HG02981 (cell line): ENCODE measurements around the gene TTLL5.

Experiments
- ATAC-seq: cut with Tn5 transposase; IDR thresholded peaks from one replicate; pipeline ENCODE4 v1.9.1; 2021; ENCODE audit warnings: mild to moderate bottlenecking, moderate library complexity; ENCODE audit not compliant: unreplicated experiment

Gene TTLL5

DNA sequence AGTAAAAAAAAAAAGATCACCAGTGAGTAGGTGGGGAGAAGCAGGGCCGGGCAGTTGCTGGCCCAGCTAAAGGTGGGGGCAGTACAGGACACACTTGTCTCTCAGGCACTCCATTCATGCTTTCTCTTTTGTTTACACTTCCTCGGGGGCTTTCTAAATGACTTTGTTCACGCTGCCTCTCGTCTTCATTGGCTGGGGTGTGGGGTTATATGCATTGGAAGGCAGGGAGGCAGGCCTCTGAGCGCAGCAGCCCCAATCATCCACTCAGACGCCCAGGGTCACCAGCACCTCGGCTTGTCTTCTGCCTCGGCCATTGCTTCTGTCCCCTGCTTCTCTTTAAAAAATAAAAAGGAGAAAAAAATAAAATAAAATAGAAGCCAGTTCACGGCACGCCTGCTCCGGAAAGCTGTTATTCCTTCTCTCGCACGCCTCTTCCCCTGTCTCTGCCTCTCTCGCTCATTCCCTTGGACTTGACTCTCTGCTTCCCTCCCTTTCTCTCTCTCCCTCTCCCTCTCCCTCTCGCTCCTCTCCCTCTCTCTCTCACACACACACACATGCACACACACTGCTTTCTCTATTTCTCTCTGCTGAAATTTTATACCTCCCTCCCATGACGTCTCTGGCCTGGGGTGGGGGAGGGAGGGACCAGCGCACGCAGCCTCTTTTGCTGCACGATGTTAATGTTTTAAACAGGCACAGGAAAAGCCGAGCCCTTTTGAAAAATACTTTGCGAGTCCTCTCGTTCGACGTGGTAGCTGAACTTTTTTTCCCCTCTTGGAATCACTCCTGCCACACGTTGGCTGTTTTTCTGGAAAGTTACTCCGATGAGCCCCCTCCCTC is 320.6 kb downstream of the TTLL5 start, which contains the start of gene TGFB3:
TSS of gene TGFB3 (minus strand) at position 570 of the 840 bp plus-strand sequence. CDS start 1,102 bp downstream, outside the sequence.
- ATAC-seq: no peak

DNA sequence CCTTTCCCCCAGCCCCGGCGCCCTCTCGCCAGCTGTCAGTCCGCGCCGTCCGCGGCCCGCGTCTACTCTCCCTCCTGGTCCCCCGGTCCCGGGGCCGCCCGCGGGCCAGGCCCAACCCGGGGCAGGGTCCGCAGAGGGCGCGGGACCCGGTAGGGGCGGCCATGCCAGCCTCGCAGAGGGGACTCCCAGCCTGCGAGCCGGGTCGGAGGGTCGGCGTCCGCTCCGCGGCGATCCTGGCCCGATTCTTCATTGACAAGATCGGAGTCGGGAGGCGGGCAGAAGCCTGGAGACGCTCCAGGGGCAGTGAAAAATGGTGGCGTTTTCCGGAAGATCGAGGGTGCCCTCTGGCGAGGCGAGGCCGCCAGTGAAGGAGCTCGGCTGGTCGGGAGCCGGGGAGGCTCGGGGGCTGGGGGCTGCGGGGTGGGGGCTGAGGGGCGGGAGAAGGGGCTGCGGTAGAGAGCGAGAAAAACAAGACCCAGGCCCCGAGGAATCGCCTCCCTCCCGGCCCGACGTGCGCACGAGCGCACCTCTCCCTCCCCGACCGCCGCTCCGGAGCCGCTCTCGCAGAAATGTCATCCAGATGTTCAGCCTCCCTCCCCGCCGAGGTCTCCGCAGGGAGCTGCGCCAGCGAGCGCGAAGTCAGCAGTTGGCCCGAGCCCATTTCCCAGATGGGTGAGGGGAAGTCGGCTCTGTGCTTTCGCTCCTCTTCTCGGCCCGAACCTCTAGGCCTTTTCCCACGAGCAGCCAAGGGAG is 321.4 kb downstream of the TTLL5 start:
- ATAC-seq: peak; percentile 41

DNA sequence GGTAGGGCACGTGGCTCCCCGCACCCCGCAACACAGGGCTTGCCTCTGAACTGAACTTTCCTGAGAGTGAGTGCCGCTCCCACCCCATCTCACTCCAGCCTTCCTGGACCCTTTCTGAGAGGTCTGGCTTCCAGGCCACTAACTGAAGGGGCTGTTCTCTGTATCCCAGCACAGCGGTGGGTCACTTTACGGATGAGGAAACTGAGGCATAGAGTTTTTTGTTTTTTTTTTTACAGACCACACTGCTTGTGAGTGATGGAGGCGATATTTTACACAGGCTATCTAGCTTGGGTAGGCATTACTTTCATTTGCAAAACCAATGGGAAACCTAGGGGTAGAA is 321.9 kb downstream of the TTLL5 start:
- no peak for ATAC-seq

DNA sequence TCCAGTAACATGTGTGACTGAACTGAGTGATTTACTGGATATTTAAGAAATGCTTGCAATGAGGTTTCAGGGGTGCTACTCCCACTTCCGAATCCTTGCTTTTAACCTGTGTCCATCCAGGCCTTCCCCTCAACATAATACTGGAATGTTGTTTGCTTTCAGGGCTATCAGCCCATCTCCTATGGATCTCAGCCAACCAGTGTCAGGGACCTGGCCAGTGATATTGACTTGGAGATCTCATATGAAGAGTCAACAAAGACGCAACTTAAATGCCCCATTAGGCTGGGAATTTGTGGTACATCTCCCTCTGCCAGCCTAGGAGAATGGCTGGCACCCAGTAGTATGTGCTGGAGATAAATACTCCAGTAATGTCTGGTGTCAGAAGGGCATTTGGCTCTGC is 323.6 kb downstream of the TTLL5 start:
- no peak for ATAC-seq

DNA sequence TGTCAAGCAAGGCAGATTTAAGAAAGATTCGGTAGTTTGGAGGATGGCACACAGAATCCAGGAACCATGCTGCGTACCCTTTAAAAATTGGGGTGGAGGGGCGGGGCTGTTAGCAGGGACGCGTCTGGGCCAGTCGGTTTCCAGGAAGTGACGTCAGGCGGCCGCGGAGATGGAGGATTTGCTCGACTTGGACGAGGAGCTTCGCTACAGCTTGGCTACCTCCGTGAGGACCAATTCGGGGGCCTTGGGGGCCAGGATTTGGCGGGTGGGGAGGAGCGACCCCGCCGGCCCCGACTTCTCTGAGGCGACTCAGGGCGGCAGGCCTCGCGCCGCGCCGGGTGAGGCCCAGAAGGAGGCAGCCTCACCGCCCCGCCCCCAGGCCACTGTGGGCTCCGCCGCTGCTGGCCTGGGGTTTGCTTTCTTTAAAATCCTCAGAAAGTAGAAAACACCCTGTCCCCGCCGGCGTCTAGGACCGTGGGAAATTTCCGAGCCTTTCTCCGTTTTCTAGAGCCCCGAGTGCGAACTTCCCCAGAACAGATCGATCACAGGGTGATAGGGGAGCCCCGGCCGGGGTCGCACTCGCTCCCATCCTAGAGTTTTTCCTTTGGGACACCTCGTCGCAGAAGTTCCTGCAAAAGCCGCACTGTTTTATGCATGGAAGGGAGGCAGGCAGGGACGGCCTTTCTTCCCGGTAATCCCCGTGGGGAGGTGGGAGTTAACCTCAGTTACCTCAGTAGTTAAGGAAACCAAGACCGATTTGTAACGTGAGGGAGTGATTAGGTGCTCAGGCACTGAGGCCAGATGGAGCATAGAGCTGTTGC is 324.8 kb downstream of the TTLL5 start, which contains the start of gene IFT43:
TSS of gene IFT43 (plus strand) at position 146 of the 821 bp plus-strand sequence. CDS start at position 170, 24 bp downstream.
- ATAC-seq: peak; percentile 70

DNA sequence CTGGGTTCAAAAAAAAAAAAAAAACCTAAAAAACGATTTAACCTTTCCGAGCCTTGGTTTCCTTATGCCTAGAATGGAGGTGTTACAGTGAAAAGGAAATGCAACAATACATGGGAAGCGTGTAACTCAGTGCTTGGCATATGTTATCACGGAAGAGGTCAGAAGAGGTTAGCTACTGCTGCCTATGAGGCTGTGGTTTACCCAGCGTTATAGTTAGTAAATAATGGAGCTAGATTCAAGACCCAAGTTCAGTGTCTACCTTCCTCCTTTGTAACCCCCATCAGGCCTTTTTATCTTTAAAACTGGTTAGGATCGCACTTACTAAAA is 325.4 kb downstream of the TTLL5 start:
- no peak for ATAC-seq

DNA sequence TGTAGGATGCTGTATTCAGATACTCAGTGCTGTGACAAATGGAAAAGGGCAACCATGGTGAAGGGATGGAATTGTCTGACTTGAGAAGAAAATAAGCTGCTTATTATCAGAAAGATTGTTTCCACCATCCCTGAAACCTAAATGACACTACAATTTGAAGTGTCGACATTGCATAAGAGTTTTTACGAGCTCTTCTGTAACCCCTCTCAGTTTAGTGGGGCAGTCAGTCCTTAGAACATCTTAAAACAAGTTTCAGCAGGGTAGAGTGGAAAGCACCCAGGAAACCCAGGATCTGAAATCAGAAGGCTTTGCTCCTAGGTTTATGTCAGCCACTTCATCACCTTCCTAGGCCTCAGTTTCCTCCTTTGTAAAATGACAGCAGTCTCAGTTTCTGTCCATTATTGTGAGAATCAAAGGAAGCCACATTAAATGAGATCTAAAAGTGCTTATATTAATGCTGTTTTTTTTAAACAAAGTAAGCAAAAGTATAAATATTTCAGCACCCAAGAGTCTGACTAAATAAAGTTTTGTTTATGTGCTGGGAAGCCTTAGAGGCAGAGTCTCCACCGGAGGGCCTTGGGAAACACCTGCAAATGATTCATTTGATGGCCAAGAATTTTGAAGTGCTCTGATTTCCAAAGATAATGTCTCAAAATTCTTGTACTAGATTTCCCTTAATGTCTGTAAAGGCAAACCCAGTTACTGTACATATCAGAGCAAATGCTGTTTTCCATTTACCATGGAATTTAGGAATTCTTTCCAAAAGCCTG is 326.3 kb downstream of the TTLL5 start:
- ATAC-seq: no peak

DNA sequence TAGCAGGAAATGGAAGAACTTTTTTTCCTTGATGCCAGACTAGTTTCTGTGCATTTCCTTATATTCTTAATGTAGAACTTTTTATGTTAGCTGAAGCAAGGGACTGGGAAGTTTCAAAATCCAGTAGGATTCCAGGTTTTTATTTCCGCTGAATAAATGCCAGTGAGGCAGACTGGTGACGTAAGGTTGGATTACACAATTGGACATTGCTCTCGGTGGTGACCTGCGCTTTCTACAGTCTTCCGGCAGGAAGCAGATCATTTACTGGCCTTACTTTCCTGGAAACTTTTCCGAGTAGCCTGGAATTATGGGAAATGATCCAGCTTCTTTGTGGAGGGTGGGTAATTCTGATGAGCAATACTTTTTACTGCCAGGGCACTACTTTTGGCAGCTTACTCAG is 328.1 kb downstream of the TTLL5 start:
- no peak for ATAC-seq

DNA sequence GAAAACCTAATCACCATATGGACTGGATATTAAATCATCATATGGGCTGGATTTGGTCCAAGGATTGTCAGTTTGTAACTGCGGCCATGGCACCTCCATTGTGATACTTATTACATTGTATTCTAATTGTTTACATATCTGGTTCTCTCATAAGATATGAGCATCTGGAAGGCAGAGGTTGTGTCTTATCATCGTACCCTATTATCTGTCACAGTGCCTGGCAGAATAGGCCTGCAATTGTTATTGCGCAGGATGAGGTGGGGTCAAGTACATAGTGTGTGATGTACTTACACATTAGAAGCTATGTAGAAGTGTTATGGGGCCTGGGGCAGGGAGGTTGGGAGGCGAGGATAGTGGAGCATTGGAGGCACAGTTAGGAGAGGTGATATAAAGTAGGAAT is 329.3 kb downstream of the TTLL5 start:
- ATAC-seq: no peak

DNA sequence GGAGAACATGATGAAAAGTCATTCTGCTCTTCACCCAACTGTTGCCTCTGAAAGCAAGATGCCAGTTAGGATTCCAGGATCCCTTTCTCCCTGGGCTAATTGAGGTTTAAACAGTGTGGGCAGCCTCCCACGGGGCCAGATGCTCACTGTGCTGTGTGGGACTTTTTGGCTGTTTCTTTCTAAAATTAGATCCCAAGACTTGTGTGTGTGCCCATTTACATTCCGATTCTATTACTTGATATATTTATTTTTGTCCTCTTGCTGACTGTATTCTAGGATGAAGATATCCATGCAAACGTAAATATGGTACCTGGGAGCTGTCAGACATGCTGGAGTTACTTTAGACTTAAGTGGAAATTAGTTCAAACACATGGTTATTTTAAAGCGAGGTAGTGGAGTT is 330.7 kb downstream of the TTLL5 start:
- ATAC-seq: no peak

DNA sequence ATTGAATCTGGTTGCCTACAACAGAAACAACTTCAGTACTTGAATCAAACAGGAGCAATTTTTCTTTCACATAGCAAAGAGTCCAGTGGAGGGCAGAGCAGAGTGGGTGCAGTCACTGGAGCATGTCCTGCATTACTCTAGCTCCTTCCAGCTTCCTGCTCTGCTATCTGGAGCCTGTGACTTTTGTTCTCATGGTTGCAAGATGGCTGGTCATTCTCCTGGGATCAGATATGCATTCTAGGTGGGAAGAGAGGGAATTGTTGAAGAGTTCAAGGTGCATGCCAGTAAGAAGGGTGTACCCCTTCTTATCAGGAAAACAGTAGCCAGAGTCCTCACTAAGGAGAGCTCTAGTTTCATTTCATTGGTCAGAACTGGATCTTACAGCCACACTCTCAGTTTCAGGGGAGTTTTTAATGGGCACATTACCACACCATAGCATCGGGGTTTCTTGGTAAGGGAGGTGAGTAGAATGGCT is 332.6 kb downstream of the TTLL5 start:
- ATAC-seq: peak; percentile 72

DNA sequence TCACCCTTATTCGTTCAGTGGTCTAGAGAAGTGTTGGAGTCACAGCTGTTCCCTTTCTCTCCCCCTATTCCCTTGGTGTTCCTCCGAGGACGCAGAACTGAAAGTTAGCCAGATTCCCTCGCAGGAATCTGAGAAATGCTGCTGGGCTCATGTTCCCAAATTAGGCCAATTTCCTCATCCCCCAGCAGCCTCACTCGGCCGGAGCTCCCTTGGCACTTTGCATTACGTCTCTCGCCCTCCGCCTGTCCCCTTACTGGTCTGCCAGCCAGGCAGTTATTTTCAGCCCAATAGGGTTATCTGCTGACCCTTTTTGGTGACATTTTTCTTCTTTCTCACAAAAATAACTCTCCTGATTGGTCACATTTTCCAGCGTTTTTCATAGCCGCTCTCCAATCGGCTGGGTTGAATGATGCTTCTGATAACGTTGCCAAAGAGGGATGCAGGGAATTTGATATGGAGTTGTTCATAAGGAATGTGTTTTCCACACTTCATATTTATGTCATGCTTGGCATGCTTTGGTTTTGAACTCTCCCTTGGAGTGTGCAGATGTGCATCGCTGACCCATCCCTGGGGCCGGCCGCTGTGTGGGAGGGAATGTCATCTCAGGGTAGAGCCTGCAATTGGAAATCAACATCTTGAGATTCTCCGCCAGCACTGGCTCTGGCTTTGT is 334.5 kb downstream of the TTLL5 start:
- ATAC-seq: no peak

DNA sequence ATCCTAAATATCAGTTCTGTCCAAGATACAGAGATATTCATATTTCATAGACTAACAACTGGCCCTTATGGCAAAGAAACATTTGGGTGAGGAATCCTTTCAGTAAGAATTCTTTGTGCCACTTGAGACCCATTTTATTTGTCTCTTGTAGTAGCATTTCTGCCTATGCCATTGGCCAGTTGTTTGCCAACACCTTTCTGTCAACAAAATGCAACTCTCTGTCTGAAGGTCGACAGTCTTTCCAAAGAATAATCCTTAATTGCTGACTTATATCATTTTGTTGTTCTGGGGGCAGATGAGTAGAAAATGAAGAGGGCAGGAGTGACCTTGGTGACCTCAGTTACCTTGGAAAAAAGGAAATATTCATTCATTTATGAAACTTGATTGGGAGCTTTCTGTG is 335.4 kb downstream of the TTLL5 start:
- ATAC-seq: no peak

DNA sequence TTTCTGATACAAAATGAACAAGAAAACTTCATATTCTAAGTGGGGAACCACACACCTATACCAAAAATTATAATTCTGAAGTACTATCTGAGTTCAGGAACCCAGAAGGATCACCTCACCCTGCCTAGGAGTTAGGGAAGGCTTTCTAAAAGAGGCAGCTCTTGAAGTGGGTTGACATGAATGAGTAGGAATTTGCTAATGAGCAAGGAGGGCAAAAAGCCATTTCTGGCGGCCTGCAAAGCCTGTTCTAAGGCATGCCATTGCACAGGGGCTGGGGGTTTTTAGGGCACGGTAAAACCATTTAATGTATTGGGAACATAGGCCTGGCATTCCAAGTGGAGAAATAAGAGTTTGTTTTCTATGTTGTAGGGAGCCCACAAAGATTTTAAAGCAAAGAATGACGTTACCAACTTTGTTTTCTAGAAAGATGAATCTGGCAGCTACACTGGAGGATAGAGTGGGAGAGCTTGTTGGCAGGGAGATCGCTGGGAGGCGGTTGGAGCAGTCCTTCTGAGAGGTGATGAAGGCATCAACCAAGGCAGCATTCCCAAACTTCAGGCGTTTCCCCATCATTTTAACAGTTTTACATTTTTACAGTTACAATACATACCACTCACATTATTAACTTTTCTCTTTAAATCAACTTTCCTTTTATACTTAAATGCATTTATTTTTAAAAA is 338.6 kb downstream of the TTLL5 start:
- no peak for ATAC-seq

DNA sequence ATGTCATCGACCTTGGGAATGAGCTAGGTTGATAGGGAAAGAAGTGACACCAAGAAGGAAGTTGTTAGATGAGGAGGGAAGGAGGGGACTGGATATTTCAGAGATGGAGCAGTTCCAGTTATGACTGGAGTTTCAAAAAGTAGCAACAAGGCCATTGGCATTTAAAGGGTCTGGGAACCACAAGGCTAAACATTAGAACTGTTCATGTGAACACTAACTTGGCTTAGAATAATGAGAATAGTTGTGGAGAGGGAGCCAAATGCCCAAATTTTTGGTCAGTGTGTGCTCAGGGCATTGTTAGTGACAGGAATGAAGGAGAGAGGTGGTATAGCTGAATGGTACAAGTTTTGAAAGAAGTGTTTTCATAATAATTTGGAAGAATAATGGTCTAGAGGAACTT is 341.3 kb downstream of the TTLL5 start:
- ATAC-seq: no peak
